Gastrocnemius medialis (tissue), 4 donors: ENCODE data around the gene HOXA7. TPM values are rescaled to one million over a fixed set of nuclear protein-coding genes. Genes with fewer than 3 reads are reported as not detected.

ENCODE experiments used
- ATAC-seq, 2 donors: fragments of 150-250 bp; one replicate each; pipeline ENCODE4 v1.9.1; 2016
- DNase-seq, 2 donors: peaks; one replicate each; pipeline ENCODE4 v3.0.0-alpha.2; 2019
- H3K27ac ChIP-seq, 4 donors: fragments of 200-600 bp; sonication (generic); 1 replicate in 1 of 4; 2 replicates in 3 of 4; pipeline ENCODE4 v1.5.1; 2016 to 2018; ENCODE audit warnings: mild to moderate bottlenecking in 2 of 4, moderate library complexity in 1 of 4
- H3K27me3 ChIP-seq, 3 donors: fragments of 200-600 bp; sonication (generic) in 2 of 3; 1 replicate in 1 of 3; 2 replicates in 2 of 3; pipeline versions ENCODE4 v1.5.1 to v1.6.0; 2016 to 2019; ENCODE audit warnings: mild to moderate bottlenecking in 1 of 3, moderate library complexity in 1 of 3
- H3K36me3 ChIP-seq, 2 donors: fragments of 200-600 bp; sonication (generic) in 1 of 2; one replicate each; pipeline ENCODE4 v1.5.1; 2017 to 2018
- H3K4me1 ChIP-seq, 2 donors: fragments of 200-600 bp; sonication (generic) in 1 of 2; one replicate each; pipeline ENCODE4 v1.5.1; 2016 to 2017; ENCODE audit warnings: mild to moderate bottlenecking in 2 of 2
- H3K4me3 ChIP-seq, 4 donors: fragments of 200-600 bp; sonication (generic) in 3 of 4; 1 replicate in 1 of 4; 2 replicates in 3 of 4; pipeline ENCODE4 v1.5.1; 2016 to 2019; ENCODE audit warnings: mild to moderate bottlenecking in 2 of 4
- H3K9me3 ChIP-seq, 3 donors: fragments of 200-600 bp; sonication (generic) in 2 of 3; 1 replicate in 1 of 3; 2 replicates in 2 of 3; pipeline ENCODE4 v1.5.1; 2016 to 2019
- POLR2A ChIP-seq, 2 donors: fragments of 450-650 bp; IDR thresholded peaks; one replicate each; pipeline ENCODE4 v1.6.1; 2017; ENCODE audit warnings: antibody characterized with exemption in 2 of 2, mild to moderate bottlenecking in 2 of 2, moderate library complexity in 2 of 2
- in situ Hi-C, 4 donors: fragments of 200-750 bp; cut with MboI; loops; one replicate each; pipeline versions ENCODE4 v1.15.0 to v1.8.0; 2017; ENCODE audit warnings: low sequenced_read_pairs in 4 of 4
- intact Hi-C: fragments of 100-400 bp; cut with DNase I; formaldehyde crosslinking; loops from one replicate; pipeline ENCODE4 v1.15.1; 2023; ENCODE audit warnings: low total_unique reads
- total RNA-seq, 4 donors: library from RNA; depleted of rRNA; stranded (reverse); fragments of >200 nt; gene quantifications; one replicate each; pipeline versions ENCODE4 v1.1.0 to v1.2.3, GENCODE V29; 2016
- TF ChIP-seq, protein P1 (sequence below), 5 experiments: fragments of 450-650 bp in 3 of 5; fragments of 200-600 bp in 2 of 5; sonication (generic) in 2 of 5; IDR thresholded peaks in 4 of 5; conservative IDR thresholded peaks in 1 of 5; 1 replicate in 4 of 5; 2 replicates in 1 of 5; pipeline ENCODE4 v1.5.1; 2016 to 2019; ENCODE audit warnings: antibody characterized with exemption in 5 of 5, mild to moderate bottlenecking in 3 of 5, moderate library complexity in 3 of 5

Gene HOXA7
- total RNA-seq, 4 donors from 2014 or later: 5.3 to 12.8 (median 8.6) TPM

DNA sequence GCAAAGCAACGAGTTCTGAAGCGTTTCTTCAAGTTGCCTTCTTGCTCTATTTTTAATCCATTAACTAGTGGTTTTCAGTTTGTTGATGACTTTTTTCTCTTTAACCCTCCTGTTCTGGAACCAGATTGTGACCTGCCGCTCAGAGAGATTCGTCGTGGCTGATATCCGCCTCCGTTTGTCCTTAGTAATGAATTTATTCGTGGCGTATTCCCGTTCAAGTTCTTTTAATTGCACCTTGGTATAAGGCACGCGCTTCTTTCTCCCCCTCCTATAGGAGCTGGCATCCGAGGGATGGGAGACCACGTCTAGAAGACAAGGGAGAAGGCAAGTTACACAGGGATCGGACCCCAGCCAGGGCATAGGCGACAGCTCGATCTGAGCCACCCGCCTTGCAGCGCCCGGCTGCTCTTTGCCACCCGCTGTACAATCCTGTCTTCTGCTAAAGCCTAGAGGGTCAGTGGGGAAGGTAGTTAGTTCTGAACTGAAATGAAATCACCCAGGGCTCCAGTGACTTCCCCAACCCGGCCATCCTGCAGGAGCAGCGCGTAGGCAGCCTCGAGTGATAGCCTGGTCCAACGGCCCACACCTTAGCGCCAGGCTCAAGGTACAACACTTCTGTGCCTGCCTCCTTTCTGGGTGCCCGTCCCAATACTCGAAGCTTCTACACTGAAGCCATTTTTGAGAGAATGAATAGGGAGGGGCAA is 41.8 kb upstream of the HOXA7 start:
- Histone ChIP-seq H3K9me3 (no peaks in the 10 kb centered on the region), H3K4me3 (peak overlapping the region; percentile 50 to 75 (median 69)), H3K4me1 (peaks cover 9 to 37% of the 10 kb centered on the region in 2 donors), H3K27ac (peak overlapping the region in 1 of 4 donors; percentile 90), H3K27me3 (peaks cover 25 to 57% (median 31%) of the 10 kb centered on the region in 3 donors), H3K36me3 (no peaks in the 10 kb centered on the region)
- ATAC-seq: no peak
- intact Hi-C loops: loop anchor here (5.0 kb wide), 1 partner anchor 579 kb away; no protein-coding TSS in a partner anchor
- in situ Hi-C loops: loop anchor here (10.0 to 25.0 kb wide), 7 partner anchors 467 to 1436 kb away; partner anchors contain the start of genes CREB5 (in 1 of the 4) and HIBADH (in 1 of the 4)
- no peak for DNase-seq
- TF ChIP-seq POLR2A (IDR thresholded peaks at IDR 0.05): no peak
- TF ChIP-seq, protein P1, sequence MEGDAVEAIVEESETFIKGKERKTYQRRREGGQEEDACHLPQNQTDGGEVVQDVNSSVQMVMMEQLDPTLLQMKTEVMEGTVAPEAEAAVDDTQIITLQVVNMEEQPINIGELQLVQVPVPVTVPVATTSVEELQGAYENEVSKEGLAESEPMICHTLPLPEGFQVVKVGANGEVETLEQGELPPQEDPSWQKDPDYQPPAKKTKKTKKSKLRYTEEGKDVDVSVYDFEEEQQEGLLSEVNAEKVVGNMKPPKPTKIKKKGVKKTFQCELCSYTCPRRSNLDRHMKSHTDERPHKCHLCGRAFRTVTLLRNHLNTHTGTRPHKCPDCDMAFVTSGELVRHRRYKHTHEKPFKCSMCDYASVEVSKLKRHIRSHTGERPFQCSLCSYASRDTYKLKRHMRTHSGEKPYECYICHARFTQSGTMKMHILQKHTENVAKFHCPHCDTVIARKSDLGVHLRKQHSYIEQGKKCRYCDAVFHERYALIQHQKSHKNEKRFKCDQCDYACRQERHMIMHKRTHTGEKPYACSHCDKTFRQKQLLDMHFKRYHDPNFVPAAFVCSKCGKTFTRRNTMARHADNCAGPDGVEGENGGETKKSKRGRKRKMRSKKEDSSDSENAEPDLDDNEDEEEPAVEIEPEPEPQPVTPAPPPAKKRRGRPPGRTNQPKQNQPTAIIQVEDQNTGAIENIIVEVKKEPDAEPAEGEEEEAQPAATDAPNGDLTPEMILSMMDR (IDR thresholded peaks at IDR 0.05 in 4 of 5, conservative IDR thresholded peaks at IDR 0.05 in 1 of 5): no peak

DNA sequence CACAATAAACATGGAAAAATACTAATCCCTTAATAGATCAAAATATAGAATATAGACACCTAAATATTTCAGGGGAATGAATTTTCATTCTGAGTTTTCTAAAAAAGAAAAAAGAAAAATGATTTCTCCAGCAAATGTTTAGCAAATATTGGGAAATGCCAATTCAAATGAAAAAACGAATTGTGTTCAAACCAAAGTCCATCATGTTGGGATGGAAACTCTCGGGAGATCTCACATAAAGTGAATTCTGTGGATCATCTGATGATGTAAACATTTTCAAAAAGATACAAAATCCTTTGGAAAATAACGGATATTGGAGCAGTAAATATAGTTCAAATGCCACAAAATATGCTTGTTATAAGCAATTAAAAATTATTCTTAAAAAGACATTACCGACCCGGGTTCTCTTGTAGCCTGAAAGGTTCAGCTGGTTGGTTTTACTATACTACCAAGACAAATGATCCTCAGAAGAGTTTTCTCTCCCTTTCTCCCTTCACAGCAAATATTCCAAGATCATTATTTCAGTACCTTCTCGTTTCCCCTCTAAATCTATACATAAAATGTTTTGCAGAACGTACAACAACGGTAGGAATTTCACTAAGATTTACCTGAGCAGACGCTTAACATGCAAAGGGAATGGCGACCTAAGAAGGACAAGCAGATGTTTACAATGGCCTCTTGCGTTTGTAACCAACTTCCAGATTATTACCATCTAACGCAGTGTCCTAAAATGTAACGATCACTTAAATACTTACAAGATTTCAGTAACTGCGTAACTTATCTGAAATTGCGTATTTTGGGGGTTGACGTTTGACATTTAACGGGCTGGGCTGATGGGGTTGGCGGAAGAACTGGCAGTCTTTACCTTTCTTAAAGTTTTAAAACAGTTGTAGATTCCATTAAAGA is 40.9 kb upstream of the HOXA7 start:
- H3K4me1 ChIP-seq: peaks cover 9 to 37% of the 10 kb centered on the region in 2 donors
- H3K27me3 ChIP-seq: peaks cover 20 to 52% (median 28%) of the 10 kb centered on the region in 3 donors
- no peaks in the 10 kb centered on the region for H3K9me3 ChIP-seq
- in situ Hi-C loops: loop anchor here (10.0 to 25.0 kb wide), 7 partner anchors 467 to 1435 kb away; partner anchors contain the start of genes CREB5 (in 1 of the 4) and HIBADH (in 1 of the 4)
- H3K36me3 ChIP-seq: no peaks in the 10 kb centered on the region
- intact Hi-C loops: loop anchor here (1.0 to 5.0 kb wide), 3 partner anchors 580 to 823 kb away; no protein-coding TSS in a partner anchor
- peak overlapping the region in 1 of 4 donors; percentile 90 for H3K27ac ChIP-seq
- no peak for ATAC-seq
- TF ChIP-seq, protein P1 (IDR thresholded peaks at IDR 0.05 in 4 of 5, conservative IDR thresholded peaks at IDR 0.05 in 1 of 5): no peak
- no peak for TF ChIP-seq POLR2A (IDR thresholded peaks at IDR 0.05)
- H3K4me3 ChIP-seq: peak overlapping the region in 1 of 4 donors; percentile 67
- no peak for DNase-seq

DNA sequence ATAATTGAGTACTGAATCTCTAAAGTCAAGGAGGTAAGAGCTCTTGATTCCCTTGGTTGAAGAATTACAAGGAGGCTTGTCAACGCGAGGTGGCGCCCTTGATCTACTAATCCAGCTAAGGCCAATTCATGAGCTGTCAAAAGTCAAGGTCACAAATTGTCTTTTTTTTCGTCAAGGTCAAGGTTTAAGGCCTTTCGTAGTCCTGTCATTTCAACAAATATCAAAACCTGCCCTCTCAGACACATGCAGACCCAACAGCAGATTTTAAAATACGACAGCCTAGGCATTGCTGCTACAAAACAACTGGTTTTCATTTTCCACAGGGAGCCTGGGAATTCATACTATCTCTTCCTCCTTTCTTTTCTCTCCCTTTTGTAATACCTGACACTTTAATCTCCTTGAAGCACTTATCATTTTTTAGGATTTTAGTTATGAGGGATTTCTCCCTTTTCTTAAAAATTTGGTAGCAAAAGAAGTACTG is 39.9 kb upstream of the HOXA7 start:
- no peak for ATAC-seq
- in situ Hi-C loops: loop anchor here (10.0 to 25.0 kb wide), 7 partner anchors 468 to 1434 kb away; partner anchors contain the start of genes CREB5 (in 1 of the 4) and HIBADH (in 1 of the 4)

More for the DNA sequence above, 39.9 kb upstream of the HOXA7 start:
- intact Hi-C loops: loop anchor here (2.0 to 5.0 kb wide), 2 partner anchors 581 to 724 kb away; no protein-coding TSS in a partner anchor
- H3K27ac ChIP-seq: peak overlapping the region in 3 of 4 donors; percentile 21 to 90 (median 44)
- H3K27me3 ChIP-seq: peaks cover 11 to 41% (median 20%) of the 10 kb centered on the region in 3 donors
- H3K4me1 ChIP-seq: peaks cover 9 to 37% of the 10 kb centered on the region in 2 donors
- no peaks in the 10 kb centered on the region for H3K9me3 ChIP-seq
- TF ChIP-seq, protein P1 (IDR thresholded peaks at IDR 0.05 in 4 of 5, conservative IDR thresholded peaks at IDR 0.05 in 1 of 5): peak; percentile 72 to 77 (median 75)
- TF ChIP-seq POLR2A (IDR thresholded peaks at IDR 0.05): no peak
- DNase-seq: peak in 1 of 2 donors; percentile 78
- H3K36me3 ChIP-seq: no peaks in the 10 kb centered on the region
- peak overlapping the region in 3 of 4 donors; percentile 1 to 67 (median 28) for H3K4me3 ChIP-seq
